Astrocyte (in vitro differentiated cells and primary cell): ENCODE data around the gene DCLK1. TPM values are rescaled to one million over a fixed set of nuclear protein-coding genes. Genes with fewer than 3 reads are reported as not detected.

ENCODE experiments used
- DNase-seq: peaks from one replicate; pipeline ENCODE4 v3.0.0-alpha.2; 2010; ENCODE audit warnings: low read depth
- FAIRE-seq: peaks from 2 replicates; lab custom pipeline; 2011; peaks lifted over from hg19 to GRCh38; lab: Jason Lieb, UNC
- H2AFZ ChIP-seq: 2 replicates; pipeline ENCODE4 v1.6.0; 2012; ENCODE audit warnings: low read depth, low read length, inconsistent platforms
- H3K27ac ChIP-seq: 2 replicates; pipeline ENCODE4 v1.5.1; 2011; ENCODE audit warnings: low read depth, low read length, inconsistent platforms
- H3K27me3 ChIP-seq: 2 replicates; pipeline ENCODE4 v1.6.0; 2011; ENCODE audit warnings: low read length, inconsistent platforms; ENCODE audit not compliant: insufficient read depth
- H3K36me3 ChIP-seq: 2 replicates; pipeline ENCODE4 v1.5.1; 2011; ENCODE audit warnings: low read length, inconsistent platforms; ENCODE audit not compliant: insufficient read depth
- H3K4me1 ChIP-seq: 2 replicates; pipeline ENCODE4 v1.5.1; 2011; ENCODE audit warnings: low read length, inconsistent platforms; ENCODE audit not compliant: insufficient read depth
- H3K4me2 ChIP-seq: 2 replicates; pipeline ENCODE4 v1.6.0; 2012; ENCODE audit warnings: low read length, inconsistent platforms
- H3K4me3 ChIP-seq: 2 replicates; pipeline ENCODE4 v1.5.1; 2011; ENCODE audit warnings: low read depth, mild to moderate bottlenecking, low read length, inconsistent platforms; ENCODE audit not compliant: insufficient read depth
- H3K79me2 ChIP-seq: 2 replicates; pipeline ENCODE4 v1.6.0; 2012; ENCODE audit warnings: mild to moderate bottlenecking, low read length, inconsistent platforms; ENCODE audit not compliant: insufficient read depth
- H3K9ac ChIP-seq: 2 replicates; pipeline ENCODE4 v1.6.0; 2012; ENCODE audit warnings: mild to moderate bottlenecking, low read length, inconsistent platforms
- H3K9me3 ChIP-seq: 2 replicates; pipeline ENCODE4 v1.5.1; 2012; ENCODE audit warnings: low read depth, mild to moderate bottlenecking, low read length, inconsistent platforms; ENCODE audit not compliant: insufficient read depth
- H4K20me1 ChIP-seq: 2 replicates; pipeline ENCODE4 v1.6.0; 2012; ENCODE audit warnings: low read length, inconsistent platforms; ENCODE audit not compliant: insufficient read depth
- H3K27ac Mint-ChIP-seq: one replicate; pipeline ENCODE4 v1.8.0; 2021; ENCODE audit warnings: mild to moderate bottlenecking, mixed read lengths; ENCODE audit not compliant: unreplicated experiment
- H3K27me3 Mint-ChIP-seq: one replicate; pipeline ENCODE4 v1.8.0; 2021; ENCODE audit warnings: low read depth, mixed read lengths; ENCODE audit not compliant: unreplicated experiment
- H3K36me3 Mint-ChIP-seq: one replicate; pipeline ENCODE4 v1.8.0; 2021; ENCODE audit warnings: low read depth, mixed read lengths; ENCODE audit not compliant: unreplicated experiment
- H3K4me1 Mint-ChIP-seq: one replicate; pipeline ENCODE4 v1.8.0; 2021; ENCODE audit warnings: low read depth, mixed read lengths; ENCODE audit not compliant: unreplicated experiment
- H3K4me3 Mint-ChIP-seq: one replicate; pipeline ENCODE4 v1.8.0; 2021; ENCODE audit warnings: mild to moderate bottlenecking, moderate library complexity, mixed read lengths; ENCODE audit not compliant: unreplicated experiment
- H3K9me3 Mint-ChIP-seq: one replicate; pipeline ENCODE4 v1.8.0; 2021; ENCODE audit warnings: mild to moderate bottlenecking, mixed read lengths; ENCODE audit not compliant: unreplicated experiment
- CTCF ChIP-seq: IDR thresholded peaks from 2 replicates; pipeline ENCODE4 v1.5.1; 2011; ENCODE audit warnings: low read depth, mild to moderate bottlenecking, inconsistent platforms, low read length, moderate library complexity; ENCODE audit not compliant: insufficient read depth
- EZH2 ChIP-seq: IDR thresholded peaks from 2 replicates; pipeline ENCODE4 v1.6.1; 2012; ENCODE audit warnings: mild to moderate bottlenecking, low read length, inconsistent platforms; ENCODE audit not compliant: insufficient read depth
- total RNA-seq: library from RNA; stranded (reverse); gene quantifications from 2 replicates; pipeline ENCODE4 v1.2.1, GENCODE V29; 2021

DCLK1 gene
- total RNA-seq, 1 donor from 2014 or later: 4.9 TPM

- H3K27me3 Mint-ChIP-seq: no peaks in the 10 kb centered on the region
Measured at GRCh38 chr13:35822666-35823065, 308.5 kb downstream of the DCLK1 start.

DNA sequence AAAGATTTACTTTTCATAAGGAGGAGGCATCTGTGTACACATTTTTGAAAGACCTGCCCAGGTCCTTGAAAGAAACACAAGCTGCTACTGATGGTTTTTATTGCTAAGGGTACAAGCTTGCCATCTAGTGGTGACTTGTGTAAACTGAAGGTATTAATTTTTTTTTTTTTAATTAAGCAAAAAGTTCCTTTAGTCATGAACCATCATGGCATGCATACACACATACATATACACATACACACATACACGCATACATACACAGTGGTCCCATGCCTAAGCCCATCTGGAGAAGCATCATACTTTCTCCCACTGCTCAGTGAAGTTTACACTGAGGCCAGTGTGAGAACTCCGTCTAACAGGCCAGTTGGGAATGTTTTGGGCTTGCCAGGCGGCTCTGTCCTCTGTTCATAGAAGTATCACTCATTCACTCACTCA lies 312.5 kb downstream of the DCLK1 start:
- Histone ChIP-seq H3K4me1 (no peaks in the 10 kb centered on the region), H3K4me2 (no peak overlapping the region), H3K9ac (no peak overlapping the region), H3K4me3 (no peak overlapping the region), H3K36me3 (no peaks in the 10 kb centered on the region), H3K27ac (no peak overlapping the region), H3K27me3 (no peaks in the 10 kb centered on the region), H4K20me1 (no peaks in the 10 kb centered on the region), H3K9me3 (no peaks in the 10 kb centered on the region), H3K79me2 (no peaks in the 10 kb centered on the region), H2AFZ (no peak overlapping the region)
- TF ChIP-seq EZH2 (no peak), CTCF (peak; percentile 58)
- DNase-seq (no peak), FAIRE-seq (peak; percentile 72)
- Mint-ChIP-seq H3K27ac (no peak overlapping the region), H3K36me3 (no peaks in the 10 kb centered on the region), H3K27me3 (no peaks in the 10 kb centered on the region), H3K9me3 (no peaks in the 10 kb centered on the region), H3K4me1 (no peaks in the 10 kb centered on the region), H3K4me3 (no peak overlapping the region)

More at GRCh38 chr13:35822666-35823065, 308.5 kb downstream of the DCLK1 start:
- no peaks in the 10 kb centered on the region for H3K36me3 ChIP-seq
- Mint-ChIP-seq H3K36me3 (no peaks in the 10 kb centered on the region), H3K27ac (no peak overlapping the region), H3K9me3 (no peaks in the 10 kb centered on the region), H3K4me3 (no peak overlapping the region), H3K4me1 (no peaks in the 10 kb centered on the region)
- H3K9me3 ChIP-seq: no peaks in the 10 kb centered on the region
- H4K20me1 ChIP-seq: no peaks in the 10 kb centered on the region
- H3K27me3 ChIP-seq: no peaks in the 10 kb centered on the region
- DNase-seq (no peak), FAIRE-seq (no peak)
- H3K79me2 ChIP-seq: no peaks in the 10 kb centered on the region
- H3K4me3 ChIP-seq: no peak overlapping the region
- H3K4me2 ChIP-seq: no peak overlapping the region
- H3K9ac ChIP-seq: no peak overlapping the region
- no peaks in the 10 kb centered on the region for H3K4me1 ChIP-seq
- no peak overlapping the region for H3K27ac ChIP-seq
- no peak overlapping the region for H2AFZ ChIP-seq
- TF ChIP-seq CTCF (no peak), EZH2 (no peak)

DNA sequence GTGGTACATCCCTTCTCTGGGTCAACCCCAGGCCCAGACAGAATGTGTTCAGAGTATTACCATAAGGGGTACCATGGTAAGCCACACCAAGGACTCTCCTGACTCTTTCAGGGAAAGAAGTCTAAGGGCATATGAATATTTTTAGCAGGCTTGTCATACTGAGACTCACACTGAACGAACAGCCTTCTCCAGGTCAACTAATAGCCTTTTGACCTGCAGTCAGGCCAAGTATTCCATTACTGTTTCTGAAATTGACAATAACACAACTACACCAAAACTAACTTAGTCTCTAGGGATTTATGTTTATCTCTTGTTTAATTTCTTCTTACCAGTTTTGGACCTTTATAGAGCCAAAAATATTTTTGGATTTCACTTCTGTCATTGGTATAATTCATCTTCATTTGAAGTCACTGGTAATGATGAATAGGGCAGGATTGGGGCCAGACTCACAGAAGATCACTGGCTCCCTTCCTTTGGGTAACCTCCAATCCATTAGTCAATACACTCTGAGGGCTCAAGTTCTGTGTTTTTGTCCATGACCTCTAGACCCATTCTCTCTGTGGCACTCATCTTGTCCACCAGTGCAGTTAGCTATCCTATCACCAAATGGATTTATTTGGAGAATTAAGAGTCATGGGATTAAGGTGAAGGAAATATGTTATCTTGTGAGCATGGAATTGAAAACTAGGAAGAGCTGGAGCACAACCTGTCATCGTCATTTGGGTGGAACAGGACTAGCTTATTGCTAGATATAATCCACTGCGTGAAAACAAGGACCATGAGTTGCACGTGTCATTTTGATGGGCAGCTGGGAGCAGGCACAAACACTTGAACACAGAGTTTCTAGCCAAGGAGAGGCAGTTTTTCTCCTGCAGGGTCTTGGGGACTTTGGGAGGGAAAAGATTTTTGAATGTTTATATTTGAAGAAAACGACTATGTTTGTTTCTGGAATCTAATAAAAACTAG lies 313.3 kb downstream of the DCLK1 start:
- Histone ChIP-seq H2AFZ (no peak overlapping the region), H3K79me2 (no peaks in the 10 kb centered on the region), H3K4me1 (no peaks in the 10 kb centered on the region), H3K27me3 (no peaks in the 10 kb centered on the region), H3K9ac (no peak overlapping the region), H3K9me3 (no peaks in the 10 kb centered on the region), H3K4me2 (no peak overlapping the region), H3K4me3 (no peak overlapping the region), H3K27ac (no peak overlapping the region), H4K20me1 (no peaks in the 10 kb centered on the region), H3K36me3 (no peaks in the 10 kb centered on the region)
- Mint-ChIP-seq H3K36me3 (no peaks in the 10 kb centered on the region), H3K9me3 (no peaks in the 10 kb centered on the region), H3K4me1 (no peaks in the 10 kb centered on the region), H3K27me3 (no peaks in the 10 kb centered on the region), H3K4me3 (no peak overlapping the region), H3K27ac (no peak overlapping the region)
- TF ChIP-seq CTCF (no peak), EZH2 (no peak)
- FAIRE-seq (no peak), DNase-seq (no peak)
